CD4-positive, alpha-beta T cell treated with Interleukin-15 for 1 hour (primary cell): Measurements from ENCODE around the gene IL17RC.
"Not testable (repeated sequence)": the region's sequence is repeated elsewhere in the genome, so short reads cannot be mapped to it uniquely, and the experiment has no call there.

ENCODE experiments used
- DNase-seq: peaks from one replicate; pipeline ENCODE4 v3.0.0-alpha.2; 2020

Gene IL17RC, protein sequence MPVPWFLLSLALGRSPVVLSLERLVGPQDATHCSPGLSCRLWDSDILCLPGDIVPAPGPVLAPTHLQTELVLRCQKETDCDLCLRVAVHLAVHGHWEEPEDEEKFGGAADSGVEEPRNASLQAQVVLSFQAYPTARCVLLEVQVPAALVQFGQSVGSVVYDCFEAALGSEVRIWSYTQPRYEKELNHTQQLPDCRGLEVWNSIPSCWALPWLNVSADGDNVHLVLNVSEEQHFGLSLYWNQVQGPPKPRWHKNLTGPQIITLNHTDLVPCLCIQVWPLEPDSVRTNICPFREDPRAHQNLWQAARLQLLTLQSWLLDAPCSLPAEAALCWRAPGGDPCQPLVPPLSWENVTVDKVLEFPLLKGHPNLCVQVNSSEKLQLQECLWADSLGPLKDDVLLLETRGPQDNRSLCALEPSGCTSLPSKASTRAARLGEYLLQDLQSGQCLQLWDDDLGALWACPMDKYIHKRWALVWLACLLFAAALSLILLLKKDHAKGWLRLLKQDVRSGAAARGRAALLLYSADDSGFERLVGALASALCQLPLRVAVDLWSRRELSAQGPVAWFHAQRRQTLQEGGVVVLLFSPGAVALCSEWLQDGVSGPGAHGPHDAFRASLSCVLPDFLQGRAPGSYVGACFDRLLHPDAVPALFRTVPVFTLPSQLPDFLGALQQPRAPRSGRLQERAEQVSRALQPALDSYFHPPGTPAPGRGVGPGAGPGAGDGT

DNA sequence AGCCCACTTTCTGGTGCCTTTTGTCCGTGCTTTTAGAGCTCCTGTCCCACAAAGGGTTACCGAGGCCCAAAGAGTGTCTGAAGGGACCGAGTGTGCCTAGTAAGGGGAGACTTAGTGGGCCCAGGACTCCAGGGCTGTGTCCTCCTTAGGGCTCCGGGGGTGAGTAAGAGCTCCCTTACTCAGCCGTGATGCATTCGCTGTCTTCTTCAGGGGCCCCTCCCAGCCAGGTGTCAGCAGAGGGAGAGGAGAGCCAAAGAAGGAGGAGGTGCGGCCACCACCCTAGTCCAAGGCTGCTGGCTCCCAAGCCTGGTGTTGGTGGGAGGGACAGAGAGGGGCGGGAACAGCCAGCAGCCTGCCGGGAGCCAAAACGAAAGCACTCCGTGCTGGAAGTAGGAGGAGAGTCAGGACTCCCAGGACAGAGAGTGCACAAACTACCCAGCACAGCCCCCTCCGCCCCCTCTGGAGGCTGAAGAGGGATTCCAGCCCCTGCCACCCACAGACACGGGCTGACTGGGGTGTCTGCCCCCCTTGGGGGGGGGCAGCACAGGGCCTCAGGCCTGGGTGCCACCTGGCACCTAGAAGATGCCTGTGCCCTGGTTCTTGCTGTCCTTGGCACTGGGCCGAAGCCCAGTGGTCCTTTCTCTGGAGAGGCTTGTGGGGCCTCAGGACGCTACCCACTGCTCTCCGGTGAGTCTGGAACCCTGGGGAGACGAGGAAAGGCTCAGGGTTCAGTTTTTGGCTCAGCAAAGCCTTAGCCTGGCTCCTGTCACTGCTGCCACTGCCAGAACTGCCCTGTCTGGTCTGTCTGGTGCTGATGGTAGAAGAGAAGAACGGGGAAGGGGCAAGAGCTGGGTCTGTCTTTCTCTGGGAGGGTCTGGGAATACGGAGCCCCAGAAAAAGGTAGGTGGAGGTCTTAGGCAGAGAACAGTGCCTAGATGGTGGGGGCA lies at the start of gene IL17RC:
Gene IL17RC (plus strand): TSS at position 365 of the 947 bp plus-strand sequence. CDS start 218 bp downstream, at position 583.
- no peak for DNase-seq

DNA sequence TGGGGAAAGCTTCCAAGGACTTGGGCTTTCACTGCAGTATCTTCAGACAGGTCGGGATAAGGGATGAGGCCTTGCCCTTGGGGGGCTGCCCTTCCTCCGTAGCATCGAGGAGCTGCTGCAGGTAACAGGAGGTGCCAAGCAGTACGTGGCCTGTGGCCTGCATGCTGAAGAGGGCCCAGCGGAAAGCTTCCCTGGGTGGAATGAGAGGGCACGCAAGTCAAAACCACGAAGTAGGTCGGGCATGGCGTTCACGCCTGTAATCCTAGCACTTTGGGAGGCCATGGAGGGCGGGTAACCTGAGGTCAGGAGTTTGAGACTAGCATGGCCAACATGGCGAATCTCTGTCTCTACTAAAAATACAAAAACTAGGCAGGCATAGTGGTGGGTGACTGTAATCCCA lies 49.8 kb upstream of the IL17RC start:
- no peak for DNase-seq

GRCh38 chr3:9869955-9870354 lies 46.9 kb upstream of the IL17RC start:
- DNase-seq: no peak

- no peak for DNase-seq
Observed at GRCh38 chr3:9870978-9871377, 45.9 kb upstream of the IL17RC start.

GRCh38 chr3:9872067-9872466 lies 44.8 kb upstream of the IL17RC start:
- DNase-seq: not testable (repeated sequence)

DNA sequence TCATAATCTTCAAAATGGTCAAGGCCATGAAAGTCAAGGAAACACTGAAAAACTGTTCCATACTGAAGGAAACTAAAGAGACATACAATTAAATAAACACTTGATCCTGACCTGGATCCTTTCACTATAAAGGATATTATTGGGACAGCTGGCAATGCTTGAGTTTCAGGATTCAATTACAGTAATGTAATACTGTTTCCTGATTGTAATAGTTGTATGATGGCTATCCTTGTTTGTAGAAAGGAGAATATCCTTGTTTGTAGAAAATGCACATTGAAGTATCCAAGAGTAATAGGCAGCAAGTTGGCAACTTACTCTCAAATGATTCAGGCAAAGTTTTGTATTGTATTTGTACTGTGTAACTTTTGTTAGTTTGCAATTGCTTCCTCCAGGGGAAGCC lies 41.5 kb upstream of the IL17RC start:
- DNase-seq: no peak

GRCh38 chr3:9876255-9876654 lies 40.6 kb upstream of the IL17RC start:
- DNase-seq: not testable (repeated sequence)

DNA sequence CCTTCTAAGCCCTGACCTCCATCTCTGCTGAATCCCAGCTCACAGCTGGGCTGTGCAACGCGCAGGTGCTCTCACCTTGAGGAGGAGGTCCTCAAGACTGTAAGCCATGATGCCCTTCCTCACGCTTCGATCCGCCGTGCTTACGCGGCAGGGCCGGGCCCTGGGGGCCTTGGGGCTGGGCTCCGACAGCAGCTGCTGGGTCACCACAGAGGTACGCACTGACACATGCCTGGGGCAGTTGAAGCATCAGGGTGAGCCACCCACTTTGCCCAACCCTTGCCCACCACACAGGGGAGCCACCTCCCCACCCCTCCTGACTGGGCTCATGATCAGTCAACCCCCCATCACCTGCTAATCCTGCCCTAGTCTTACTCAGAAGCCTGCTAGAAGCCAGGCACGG lies 39.9 kb upstream of the IL17RC start:
- DNase-seq: no peak

DNA sequence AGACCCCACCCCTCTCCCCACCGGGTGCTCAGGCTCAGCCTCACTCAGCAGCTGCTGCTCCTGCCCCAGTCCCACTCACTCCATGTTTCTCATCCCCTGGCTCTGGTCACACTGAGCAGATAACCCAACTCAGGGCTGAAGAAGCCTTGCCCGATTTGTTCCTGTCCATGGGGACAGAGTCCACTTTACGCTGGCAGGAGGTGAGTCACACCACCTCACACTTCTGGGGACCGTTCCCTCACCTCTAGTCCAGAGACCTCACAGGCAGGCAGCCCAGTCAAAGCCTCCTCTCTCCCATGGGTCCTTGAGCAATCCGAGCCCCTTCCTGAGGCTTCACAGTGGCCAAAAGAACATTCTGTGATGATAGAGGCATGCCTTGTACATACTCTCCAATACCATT lies 38.2 kb upstream of the IL17RC start:
- DNase-seq: no peak

GRCh38 chr3:9879830-9880549 lies 36.9 kb upstream of the IL17RC start, which contains the start of gene CIDEC:
TSS of gene CIDEC (minus strand) at chr3:9880253. CDS start at chr3:9878486, 1,767 bp downstream.
- DNase-seq: no peak

GRCh38 chr3:9881441-9881840 lies 35.5 kb upstream of the IL17RC start:
- DNase-seq: no peak

GRCh38 chr3:9883706-9884554 lies 33.0 kb upstream of the IL17RC start:
- DNase-seq: no peak

DNA sequence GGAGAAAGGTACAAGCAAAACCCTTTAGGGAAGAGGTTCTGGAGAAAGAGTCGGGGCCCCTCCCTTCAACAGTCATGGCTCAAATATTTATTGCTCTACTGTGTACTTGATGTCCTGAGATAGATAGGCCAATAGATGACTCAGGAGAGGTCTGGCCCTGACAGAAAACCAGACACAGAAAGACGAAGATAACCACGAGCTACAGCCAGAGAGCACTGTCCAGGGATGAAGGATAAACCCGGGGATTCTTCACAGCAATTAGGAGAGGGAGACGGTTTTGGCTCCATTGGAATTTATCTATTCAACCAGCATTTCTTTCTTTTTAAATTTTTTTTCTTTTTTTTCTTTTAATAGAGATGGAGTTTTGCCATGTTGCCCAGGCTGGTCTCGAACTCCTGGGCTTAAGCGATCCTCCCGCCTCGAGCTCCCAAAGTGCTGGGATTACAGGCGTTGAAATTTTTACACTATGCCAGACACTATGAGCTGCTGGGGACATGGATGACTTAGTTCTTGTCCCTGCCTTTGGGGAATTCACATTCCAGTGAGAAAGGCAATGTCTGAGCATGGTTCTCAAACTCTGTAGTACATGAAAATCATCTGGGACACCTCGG lies 32.2 kb upstream of the IL17RC start:
- no peak for DNase-seq

DNA sequence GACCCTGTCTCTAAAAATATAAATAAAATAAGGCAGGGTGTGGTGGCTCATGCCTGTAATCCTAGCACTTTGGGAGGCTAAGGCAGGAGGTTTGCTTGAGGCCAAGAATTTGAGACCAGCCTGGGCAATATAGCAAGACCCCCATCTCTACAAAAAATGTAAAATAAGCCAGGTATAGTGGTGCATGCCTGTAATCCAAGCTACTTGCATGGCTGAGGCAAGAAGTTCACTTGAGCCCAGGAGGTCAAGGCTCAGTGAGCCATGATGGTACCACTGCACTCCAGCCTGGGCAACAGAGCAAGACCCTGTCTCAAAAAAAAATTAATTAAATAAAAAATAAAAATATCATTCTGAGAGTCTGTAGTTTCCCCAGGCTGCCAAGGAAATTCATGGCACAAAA lies 30.6 kb upstream of the IL17RC start:
- DNase-seq: no peak

DNA sequence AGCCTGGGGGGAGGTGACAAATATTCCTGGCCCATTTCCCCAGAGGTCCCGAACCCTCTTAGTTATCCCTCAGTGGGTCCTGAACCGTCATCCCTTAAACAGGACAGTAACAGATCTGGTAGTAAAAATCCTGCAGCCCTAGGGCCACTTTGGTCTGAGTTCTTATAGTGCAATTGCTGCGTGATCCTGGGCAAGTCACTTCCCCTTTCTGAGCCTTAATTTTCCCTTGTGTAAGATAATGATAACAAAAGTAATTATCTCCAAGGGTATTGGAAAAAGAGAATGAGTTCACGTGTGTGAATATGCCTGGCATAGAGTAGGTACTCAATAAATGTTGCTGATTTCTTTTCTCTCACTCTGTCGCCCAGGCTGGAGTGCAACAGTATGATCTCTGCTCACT lies 29.4 kb upstream of the IL17RC start:
- no peak for DNase-seq

DNA sequence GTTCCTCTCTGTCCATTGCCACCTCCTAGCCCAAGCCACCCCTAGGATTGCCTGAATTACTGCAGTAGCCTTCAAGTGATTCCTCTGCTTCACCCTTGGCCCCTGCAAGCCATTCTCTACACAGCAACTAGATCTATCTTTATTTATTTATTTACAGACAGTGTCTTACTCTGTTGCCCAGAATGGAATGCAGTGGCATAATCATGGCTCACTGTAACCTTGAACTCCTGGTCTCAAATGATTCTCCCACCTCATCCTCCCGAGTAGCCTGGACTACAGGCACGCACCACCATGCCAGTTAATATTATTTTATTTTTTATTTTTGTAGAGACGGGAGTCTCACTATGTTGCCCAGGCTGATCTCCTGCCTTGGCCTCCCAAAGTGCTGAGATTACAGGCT lies 28.4 kb upstream of the IL17RC start:
- no peak for DNase-seq

DNA sequence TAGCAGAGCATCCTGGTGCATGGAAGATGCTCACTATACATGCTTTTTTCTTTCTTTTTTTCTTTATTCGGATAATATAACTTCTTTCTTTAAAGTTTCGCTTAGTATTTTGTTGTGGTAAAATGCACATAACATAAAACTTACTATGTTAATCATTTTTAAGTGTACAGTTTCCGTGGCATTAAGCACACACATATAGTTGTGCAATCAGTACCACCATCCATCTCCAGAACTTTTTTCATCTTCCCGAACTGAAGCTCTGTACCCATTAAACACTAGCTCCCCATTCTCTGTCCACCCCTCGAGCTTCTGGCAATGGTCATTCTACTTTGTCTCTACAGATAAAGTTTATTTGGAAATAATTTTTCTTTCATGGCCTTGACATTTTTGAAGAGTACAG lies 27.5 kb upstream of the IL17RC start:
- no peak for DNase-seq

- DNase-seq: peak; percentile 90
Observed at GRCh38 chr3:9890249-9891071, 26.4 kb upstream of the IL17RC start, which contains the start of gene JAGN1. TSS of gene JAGN1 (plus strand) at chr3:9890610. CDS start at chr3:9890723, 113 bp downstream.

DNA sequence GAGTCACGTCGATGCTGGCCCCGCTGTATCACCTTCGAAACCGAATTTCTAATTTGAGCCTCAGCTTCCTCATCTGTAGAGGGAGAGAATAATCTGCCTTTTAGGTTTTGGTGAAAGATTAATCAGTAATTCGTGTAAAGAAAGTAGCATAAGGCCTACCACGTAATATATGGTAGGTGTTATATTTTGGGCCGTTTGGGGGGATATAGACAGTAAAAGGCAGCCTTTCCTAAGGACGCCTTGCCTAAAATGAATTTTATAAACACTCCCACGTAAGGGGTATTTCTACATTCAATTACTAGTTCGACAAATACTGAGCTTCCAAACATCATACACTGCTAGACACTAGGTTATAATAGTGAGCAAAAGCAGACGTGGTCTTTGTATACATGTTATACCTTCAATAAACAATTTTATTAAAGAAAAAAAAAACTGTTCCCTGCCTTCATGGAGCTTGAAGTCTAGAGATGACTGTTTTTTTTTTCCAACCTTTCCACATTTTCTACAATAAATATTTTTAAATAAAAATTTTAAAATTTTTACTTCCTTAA lies 25.8 kb upstream of the IL17RC start:
- no peak for DNase-seq

GRCh38 chr3:9893739-9894138 lies 23.2 kb upstream of the IL17RC start:
- no peak for DNase-seq
